IPS-18a (cell line): ENCODE measurements around the gene IER3.
"Not testable (repeated sequence)": the region's sequence is repeated elsewhere in the genome, so short reads cannot be mapped to it uniquely, and the experiment has no call there.

ENCODE experiments used
- H3K27ac ChIP-seq: one replicate; pipeline ENCODE4 v1.5.1; 2013; ENCODE audit warnings: low read length
- H3K27me3 ChIP-seq: one replicate; pipeline ENCODE4 v1.6.1; 2013; ENCODE audit warnings: mild to moderate bottlenecking, low read length; ENCODE audit not compliant: control insufficient read depth, insufficient read depth
- H3K36me3 ChIP-seq: one replicate; pipeline ENCODE4 v1.6.1; 2013; ENCODE audit warnings: low read depth, low read length; ENCODE audit not compliant: control insufficient read depth
- H3K4me1 ChIP-seq: one replicate; pipeline ENCODE4 v1.6.1; 2013; ENCODE audit warnings: low read depth, low read length; ENCODE audit not compliant: control insufficient read depth
- H3K4me3 ChIP-seq: one replicate; pipeline ENCODE4 v1.5.1; 2013; ENCODE audit warnings: low read length
- H3K9ac ChIP-seq: one replicate; pipeline ENCODE4 v1.6.1; 2013; ENCODE audit warnings: mild to moderate bottlenecking, low read length, moderate library complexity
- H3K9me3 ChIP-seq: one replicate; pipeline ENCODE4 v1.6.1; 2013; ENCODE audit warnings: low read depth, low read length; ENCODE audit not compliant: control insufficient read depth

The IER3 gene

GRCh38 chr6:30767158-30767943 lies 23.0 kb upstream of the IER3 start:
- Histone ChIP-seq H3K27me3 (no peaks in the 10 kb centered on the region), H3K4me1 (peaks cover 50% of the 10 kb centered on the region), H3K9ac (no peak overlapping the region), H3K27ac (no peak overlapping the region), H3K36me3 (no peaks in the 10 kb centered on the region), H3K4me3 (no peak overlapping the region), H3K9me3 (no peaks in the 10 kb centered on the region)

GRCh38 chr6:30766461-30767157 lies 22.3 kb upstream of the IER3 start:
- H3K4me1 ChIP-seq: peaks cover 51% of the 10 kb centered on the region
- no peaks in the 10 kb centered on the region for H3K36me3 ChIP-seq
- H3K4me3 ChIP-seq: no peak overlapping the region
- no peak overlapping the region for H3K27ac ChIP-seq
- no peaks in the 10 kb centered on the region for H3K9me3 ChIP-seq
- no peak overlapping the region for H3K9ac ChIP-seq
- H3K27me3 ChIP-seq: no peaks in the 10 kb centered on the region

- H3K27me3 ChIP-seq, H3K4me3 ChIP-seq, H3K36me3 ChIP-seq, H3K27ac ChIP-seq, H3K9me3 ChIP-seq, H3K9ac ChIP-seq: not testable (repeated sequence)
- H3K4me1 ChIP-seq: peaks cover 55% of the 10 kb centered on the region
Observed at GRCh38 chr6:30765495-30765894, 21.1 kb upstream of the IER3 start.

GRCh38 chr6:30764490-30765043 lies 20.2 kb upstream of the IER3 start:
- peak overlapping the region; percentile 55 for H3K27ac ChIP-seq
- not testable (repeated sequence) for H3K27me3 ChIP-seq, H3K36me3 ChIP-seq, H3K9me3 ChIP-seq
- peaks cover 49% of the 10 kb centered on the region for H3K4me1 ChIP-seq
- H3K9ac ChIP-seq: peak overlapping the region; percentile 40
- H3K4me3 ChIP-seq: peak overlapping the region; percentile 24

- Histone ChIP-seq H3K4me3 (peak overlapping the region; percentile 24), H3K9me3 (no peaks in the 10 kb centered on the region), H3K4me1 (peaks cover 47% of the 10 kb centered on the region), H3K27me3 (no peaks in the 10 kb centered on the region), H3K36me3 (no peaks in the 10 kb centered on the region), H3K9ac (peak overlapping the region; percentile 40), H3K27ac (peak overlapping the region; percentile 55)
Observed at GRCh38 chr6:30763618-30764489, 19.5 kb upstream of the IER3 start.

GRCh38 chr6:30763155-30763617 lies 18.8 kb upstream of the IER3 start:
- Histone ChIP-seq H3K9ac (peak overlapping the region; percentile 40), H3K27ac (peak overlapping the region; percentile 55), H3K4me1 (peaks cover 43% of the 10 kb centered on the region), H3K27me3 (no peaks in the 10 kb centered on the region), H3K4me3 (no peak overlapping the region), H3K36me3 (no peaks in the 10 kb centered on the region), H3K9me3 (no peaks in the 10 kb centered on the region)

GRCh38 chr6:30761791-30762429 lies 17.6 kb upstream of the IER3 start:
- Histone ChIP-seq H3K9me3 (no peaks in the 10 kb centered on the region), H3K27ac (no peak overlapping the region), H3K4me3 (no peak overlapping the region), H3K4me1 (peaks cover 43% of the 10 kb centered on the region), H3K36me3 (no peaks in the 10 kb centered on the region), H3K27me3 (no peaks in the 10 kb centered on the region), H3K9ac (no peak overlapping the region)

GRCh38 chr6:30760549-30760948 lies 16.2 kb upstream of the IER3 start:
- H3K4me1 ChIP-seq: peaks cover 36% of the 10 kb centered on the region
- no peak overlapping the region for H3K9ac ChIP-seq
- no peak overlapping the region for H3K27ac ChIP-seq
- no peaks in the 10 kb centered on the region for H3K9me3 ChIP-seq
- no peaks in the 10 kb centered on the region for H3K27me3 ChIP-seq
- H3K4me3 ChIP-seq: no peak overlapping the region
- H3K36me3 ChIP-seq: no peaks in the 10 kb centered on the region

GRCh38 chr6:30759575-30760239 lies 15.4 kb upstream of the IER3 start:
- Histone ChIP-seq H3K36me3 (no peaks in the 10 kb centered on the region), H3K4me1 (peaks cover 29% of the 10 kb centered on the region), H3K9ac (no peak overlapping the region), H3K27ac (no peak overlapping the region), H3K9me3 (no peaks in the 10 kb centered on the region), H3K4me3 (no peak overlapping the region), H3K27me3 (no peaks in the 10 kb centered on the region)

GRCh38 chr6:30757261-30757904 lies 13.0 kb upstream of the IER3 start:
- Histone ChIP-seq H3K36me3 (no peaks in the 10 kb centered on the region), H3K4me1 (peaks cover 11% of the 10 kb centered on the region), H3K9ac (no peak overlapping the region), H3K27me3 (no peaks in the 10 kb centered on the region), H3K27ac (no peak overlapping the region), H3K4me3 (no peak overlapping the region), H3K9me3 (no peaks in the 10 kb centered on the region)
